Liver (tissue), 3 donors: ENCODE data around the gene PRAME.

ENCODE experiments used
- ATF3 ChIP-seq: IDR thresholded peaks from 2 replicates; pipeline ENCODE4 v1.6.1; 2016; ENCODE audit warnings: antibody characterized with exemption
- CTCF ChIP-seq: fragments of 150-350 bp; IDR thresholded peaks from 2 replicates; pipeline ENCODE4 v1.5.1; 2017; ENCODE audit warnings: improper control_type of control experiment, low read depth, low read length; ENCODE audit not compliant: missing input control
- JUND ChIP-seq, 2 donors: IDR thresholded peaks; 2 replicates each; pipeline ENCODE4 v1.6.1; 2016; ENCODE audit warnings: antibody characterized with exemption in 2 of 2
- MAX ChIP-seq: IDR thresholded peaks from 2 replicates; pipeline ENCODE4 v1.6.1; 2016; ENCODE audit warnings: antibody characterized with exemption
- NR2F2 ChIP-seq: IDR thresholded peaks from 2 replicates; pipeline ENCODE4 v1.6.1; 2016; ENCODE audit warnings: antibody characterized with exemption
- RAD21 ChIP-seq, 2 donors: IDR thresholded peaks; 2 replicates each; pipeline ENCODE4 v1.6.1; 2016; ENCODE audit warnings: antibody characterized with exemption in 2 of 2, mild to moderate bottlenecking in 2 of 2
- YY1 ChIP-seq: IDR thresholded peaks from 2 replicates; pipeline ENCODE4 v1.6.1; 2016; ENCODE audit warnings: antibody characterized with exemption, mild to moderate bottlenecking
- ZBTB33 ChIP-seq: IDR thresholded peaks from 2 replicates; pipeline ENCODE4 v1.6.1; 2016; ENCODE audit warnings: antibody characterized with exemption
- donor health status: healthy.
- donor health status: healthy.

- TF ChIP-seq JUND (IDR thresholded peaks at IDR 0.05): no peak
- no peak for TF ChIP-seq CTCF
- TF ChIP-seq ZBTB33: no peak
- TF ChIP-seq MAX: no peak
- no peak for TF ChIP-seq ATF3
- TF ChIP-seq RAD21 (IDR thresholded peaks at IDR 0.05): no peak
- no peak for TF ChIP-seq YY1
- no peak for TF ChIP-seq NR2F2
Observed at GRCh38 chr22:22556995-22557925, 1.8 kb downstream of the PRAME start.
